Measurements from ENCODE around the gene PCYT1B.

GRCh38 chrX:24692305-24692704, 45.2 kb upstream of the PCYT1B start:
- TF ChIP-seq EZH2phosphoT487 (IDR thresholded peaks at IDR 0.05; ENCODE audit: insufficient read depth, low read depth) (no peak), EZH2 (IDR thresholded peaks at IDR 0.05; ENCODE audit: insufficient read depth, poor library complexity, severe bottlenecking) (no peak)

Measured in GM23248 (cell line).